Endometrial microvascular endothelial cells (primary cell): ENCODE measurements around the gene GGT1. TPM values are rescaled to one million over a fixed set of nuclear protein-coding genes. Genes with fewer than 3 reads are reported as not detected.
"Not testable (repeated sequence)": the region's sequence is repeated elsewhere in the genome, so short reads cannot be mapped to it uniquely, and the experiment has no call there.

Experiments
- in situ Hi-C: cut with HindIII; loops from 2 replicates; pipeline ENCODE4 v1.10.0; 2017; ENCODE audit warnings: low sequenced_read_pairs, low pct_unique_long_range_greater_than_20kb; ENCODE audit errors: inconsistent ontology term
- total RNA-seq: library from RNA; depleted of rRNA; stranded (reverse); fragments of >200 nt; gene quantifications from one replicate; pipeline ENCODE4 v1.2.3, GENCODE V29; 2015; ENCODE audit errors: inconsistent ontology term

Gene GGT1
- total RNA-seq, 1 donor from 2014 or later, result 5.4 TPM

GRCh38 chr22:24630812-24631427 is 27.9 kb downstream of the GGT1 start:
- in situ Hi-C loops, result not testable (repeated sequence)

- in situ Hi-C loops, result not testable (repeated sequence)
Observed at GRCh38 chr22:24631430-24632122, 28.6 kb downstream of the GGT1 start.

- in situ Hi-C loops, result not testable (repeated sequence)
Observed at GRCh38 chr22:24632642-24633041, 29.6 kb downstream of the GGT1 start.

GRCh38 chr22:24633231-24634023 is 30.4 kb downstream of the GGT1 start:
- in situ Hi-C loops, result not testable (repeated sequence)

- in situ Hi-C loops, result not testable (repeated sequence)
Observed at GRCh38 chr22:24634776-24635389, 31.9 kb downstream of the GGT1 start.

GRCh38 chr22:24636513-24636912 is 33.5 kb downstream of the GGT1 start:
- in situ Hi-C loops, result not testable (repeated sequence)

- in situ Hi-C loops, result not testable (repeated sequence)
Observed at GRCh38 chr22:24642307-24642706, 39.3 kb downstream of the GGT1 start.

- in situ Hi-C loops, result not testable (repeated sequence)
Observed at GRCh38 chr22:24644409-24644808, 41.4 kb downstream of the GGT1 start.

- in situ Hi-C loops, result not testable (repeated sequence)
Observed at GRCh38 chr22:24645408-24646399, 42.7 kb downstream of the GGT1 start.

- in situ Hi-C loops, result not testable (repeated sequence)
Observed at GRCh38 chr22:24646756-24647155, 43.8 kb downstream of the GGT1 start.

- in situ Hi-C loops, result not testable (repeated sequence)
Observed at GRCh38 chr22:24649371-24649770, 46.4 kb downstream of the GGT1 start.

- in situ Hi-C loops, result not testable (repeated sequence)
Observed at GRCh38 chr22:24650884-24651283, 47.9 kb downstream of the GGT1 start.

GRCh38 chr22:24665395-24665794 is 62.4 kb downstream of the GGT1 start:
- in situ Hi-C loops, result not testable (repeated sequence)

GRCh38 chr22:24667904-24668303 is 64.9 kb downstream of the GGT1 start:
- in situ Hi-C loops, result not testable (repeated sequence)

GRCh38 chr22:24672532-24672931 is 69.5 kb downstream of the GGT1 start:
- in situ Hi-C loops, result not testable (repeated sequence)
